Renal cortical epithelial cell (primary cell): ENCODE data around the gene MPP3. TPM values are rescaled to one million over a fixed set of nuclear protein-coding genes. Genes with fewer than 3 reads are reported as not detected.
A peak's percentile ranks its signal among the peaks of the same experiment; 100 is the strongest.
"Not testable (repeated sequence)": the region's sequence is repeated elsewhere in the genome, so short reads cannot be mapped to it uniquely, and the experiment has no call there.

Experiments
- DNase-seq: peaks from one replicate; pipeline ENCODE4 v3.0.0-alpha.2; 2011; ENCODE audit warnings: low read depth
- total RNA-seq: library from RNA; depleted of rRNA; stranded (reverse); fragments of >200 nt; gene quantifications from 2 replicates; pipeline ENCODE4 v1.2.3, GENCODE V29; 2014

The MPP3 gene
- total RNA-seq, 1 donor from 2014 or later: 8.5 TPM

- no peak for DNase-seq
Observed at GRCh38 chr17:43861960-43862359, 29.0 kb upstream of the MPP3 start.

GRCh38 chr17:43860927-43861622 lies 28.1 kb upstream of the MPP3 start:
- no peak for DNase-seq

- DNase-seq: no peak
Observed at GRCh38 chr17:43860077-43860725, 27.3 kb upstream of the MPP3 start.

GRCh38 chr17:43857957-43858600 lies 25.1 kb upstream of the MPP3 start:
- no peak for DNase-seq

- DNase-seq: no peak
Observed at GRCh38 chr17:43857141-43857540, 24.2 kb upstream of the MPP3 start.

- no peak for DNase-seq
Observed at GRCh38 chr17:43856141-43856540, 23.2 kb upstream of the MPP3 start.

- DNase-seq: no peak
Observed at GRCh38 chr17:43855061-43855460, 22.1 kb upstream of the MPP3 start.

GRCh38 chr17:43854498-43854897 lies 21.6 kb upstream of the MPP3 start:
- DNase-seq: no peak

- no peak for DNase-seq
Observed at GRCh38 chr17:43853546-43853945, 20.6 kb upstream of the MPP3 start.

- no peak for DNase-seq
Observed at GRCh38 chr17:43852571-43852970, 19.6 kb upstream of the MPP3 start.

GRCh38 chr17:43849116-43849515 lies 16.2 kb upstream of the MPP3 start:
- DNase-seq: no peak

GRCh38 chr17:43848601-43849000 lies 15.7 kb upstream of the MPP3 start:
- DNase-seq: no peak

- DNase-seq: no peak
Observed at GRCh38 chr17:43846963-43847371, 14.0 kb upstream of the MPP3 start, which contains the start of gene CD300LG. Gene CD300LG, plus strand, starts transcription at chr17:43847176. Its CDS starts 41 bp downstream, at chr17:43847217.

- DNase-seq: peak; percentile 56
Observed at GRCh38 chr17:43846221-43846712, 13.3 kb upstream of the MPP3 start.

- DNase-seq: peak; percentile 65
Observed at GRCh38 chr17:43845766-43846165, 12.8 kb upstream of the MPP3 start.

- DNase-seq: no peak
Observed at GRCh38 chr17:43844241-43844640, 11.3 kb upstream of the MPP3 start.

- no peak for DNase-seq
Observed at GRCh38 chr17:43842975-43843325, 10.0 kb upstream of the MPP3 start.

GRCh38 chr17:43842091-43842974 lies 9.4 kb upstream of the MPP3 start:
- DNase-seq: not testable (repeated sequence)

- no peak for DNase-seq
Observed at GRCh38 chr17:43841282-43841681, 8.3 kb upstream of the MPP3 start.

GRCh38 chr17:43840814-43841213 lies 7.9 kb upstream of the MPP3 start:
- DNase-seq: no peak

GRCh38 chr17:43839670-43840108 lies 6.7 kb upstream of the MPP3 start:
- DNase-seq: peak; percentile 33

- peak; percentile 9 for DNase-seq
Observed at GRCh38 chr17:43834106-43834505, 1.2 kb upstream of the MPP3 start.
